NCI-H2081 treated with DMSO at 0.1 percent for 48 hours (cell line): ENCODE results near the gene ATG16L2.
"Not testable (repeated sequence)": the region's sequence is repeated elsewhere in the genome, so short reads cannot be mapped to it uniquely, and the experiment has no call there.

ENCODE experiments used
- DNase-seq: peaks from one replicate; lab custom pipeline; 2025; lab: John Stamatoyannopoulos, UW

Gene ATG16L2

DNA sequence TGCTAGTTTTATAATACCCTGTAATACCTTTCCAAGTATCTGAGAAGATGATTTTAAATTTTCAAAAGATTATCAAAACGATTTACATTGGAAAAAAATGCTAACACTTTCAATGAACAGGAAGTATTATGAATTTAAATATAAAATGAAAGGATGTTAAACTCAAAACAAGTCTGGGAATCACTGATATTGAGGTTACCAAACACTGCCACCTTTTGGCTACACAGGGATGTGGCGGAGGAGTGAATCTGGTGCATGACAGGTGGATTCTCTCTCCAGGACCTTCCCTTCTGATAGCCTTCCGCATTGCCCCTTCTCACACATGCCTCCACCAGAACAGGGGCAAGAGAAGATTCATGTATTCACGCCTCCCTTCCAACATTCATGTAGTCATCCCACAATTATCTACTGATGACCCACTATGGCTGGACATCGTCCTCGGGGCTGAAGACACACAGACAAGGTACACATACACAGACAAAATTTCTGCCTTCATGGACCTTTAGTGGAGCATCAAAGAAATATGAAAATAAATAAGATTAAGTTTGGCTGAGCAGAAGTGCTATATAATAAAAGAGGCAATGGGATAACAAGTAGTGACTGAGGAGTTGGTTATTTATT is 34.7 kb downstream of the ATG16L2 start:
- DNase-seq: no peak

DNA sequence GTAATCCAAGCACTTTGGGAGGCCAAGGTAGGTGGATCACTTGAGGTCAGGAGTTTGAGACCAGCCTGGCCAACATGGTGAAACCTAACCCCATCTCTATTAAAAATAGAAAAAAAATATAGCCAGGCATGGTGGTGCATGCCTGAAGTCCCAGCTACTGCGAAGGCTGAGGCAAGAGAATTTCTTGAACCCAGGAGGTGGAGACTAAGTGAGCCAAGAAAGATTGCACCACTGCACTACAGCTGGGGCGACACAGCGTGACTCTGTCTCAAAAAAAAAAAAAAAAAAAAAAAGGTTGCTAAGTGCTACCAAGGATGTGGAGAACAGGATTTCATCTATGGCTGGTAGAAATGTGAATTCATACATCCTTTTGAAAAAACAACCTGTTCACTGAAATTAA is 36.6 kb downstream of the ATG16L2 start:
- DNase-seq: no peak

DNA sequence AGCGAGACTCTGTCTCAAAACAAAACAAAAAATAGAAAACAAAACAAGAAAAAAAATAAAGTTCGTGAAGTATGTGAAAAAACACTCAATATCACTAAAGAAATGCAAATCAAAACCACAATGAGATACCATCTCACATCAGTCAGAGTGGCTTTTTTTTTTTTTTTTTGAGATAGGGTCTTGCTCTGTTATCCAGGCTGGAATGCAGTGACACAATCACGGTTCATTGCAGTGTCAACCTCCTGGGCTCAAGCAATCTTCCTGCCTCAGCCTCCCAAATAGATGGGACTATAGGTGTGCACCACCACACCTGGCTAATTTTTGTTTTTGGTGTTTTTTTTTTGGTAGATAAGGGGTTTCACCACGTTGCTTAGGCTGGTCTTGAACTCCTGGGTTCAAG is 37.5 kb downstream of the ATG16L2 start:
- no peak for DNase-seq

DNA sequence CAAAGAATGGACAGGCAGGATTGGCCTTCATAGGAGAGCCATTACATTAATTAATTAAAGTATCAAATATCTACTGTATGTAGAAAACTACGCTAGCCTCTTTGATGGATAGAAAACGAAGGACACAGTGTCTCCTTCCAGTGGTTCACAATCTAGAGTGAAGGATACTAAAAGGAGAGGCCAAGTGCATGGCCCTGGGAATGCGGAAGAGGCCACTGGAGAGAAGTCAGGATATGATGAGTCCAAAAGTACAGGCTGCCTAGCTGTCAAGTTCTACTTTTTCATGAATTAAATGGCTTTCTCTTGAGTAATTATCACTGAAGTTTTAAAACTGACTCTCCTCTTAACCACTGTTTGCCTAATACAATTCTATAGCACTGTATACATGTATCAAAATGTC is 41.9 kb downstream of the ATG16L2 start:
- no peak for DNase-seq

DNA sequence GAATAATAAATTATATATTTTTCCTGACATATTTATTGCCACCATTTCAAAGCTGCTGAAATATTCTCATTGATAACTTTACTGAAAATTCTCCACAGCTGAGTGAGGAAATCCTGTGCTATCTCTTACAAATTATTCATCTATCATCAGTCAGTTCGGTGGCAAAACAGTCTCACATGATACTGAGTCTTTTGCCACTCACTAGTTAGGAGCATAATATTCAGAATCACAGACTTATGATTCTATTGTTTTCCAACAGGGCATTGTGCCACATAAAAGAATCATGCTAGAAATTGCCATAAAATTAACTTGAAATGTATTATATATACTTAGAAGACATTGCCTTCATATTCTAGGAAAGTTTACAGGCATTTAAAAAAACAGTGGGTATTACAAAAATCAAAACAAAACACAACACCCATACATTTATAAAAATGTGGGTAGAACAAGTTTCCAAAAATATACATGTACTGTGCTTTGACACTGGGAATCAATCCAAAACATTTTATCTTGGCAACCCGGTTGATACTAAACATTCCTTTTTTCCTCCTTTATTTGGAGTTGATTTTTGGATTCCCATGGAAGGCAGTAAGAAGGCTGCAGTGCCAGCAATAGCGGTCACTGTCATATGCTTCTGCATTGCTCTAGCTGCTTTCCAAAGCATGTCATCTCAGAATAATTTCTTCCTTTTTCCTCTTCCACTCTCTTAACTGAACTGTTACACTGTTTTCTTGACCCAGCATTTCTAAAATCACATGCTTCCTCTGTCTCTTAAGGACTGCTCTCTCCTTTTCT is 42.5 kb downstream of the ATG16L2 start:
- no peak for DNase-seq

DNA sequence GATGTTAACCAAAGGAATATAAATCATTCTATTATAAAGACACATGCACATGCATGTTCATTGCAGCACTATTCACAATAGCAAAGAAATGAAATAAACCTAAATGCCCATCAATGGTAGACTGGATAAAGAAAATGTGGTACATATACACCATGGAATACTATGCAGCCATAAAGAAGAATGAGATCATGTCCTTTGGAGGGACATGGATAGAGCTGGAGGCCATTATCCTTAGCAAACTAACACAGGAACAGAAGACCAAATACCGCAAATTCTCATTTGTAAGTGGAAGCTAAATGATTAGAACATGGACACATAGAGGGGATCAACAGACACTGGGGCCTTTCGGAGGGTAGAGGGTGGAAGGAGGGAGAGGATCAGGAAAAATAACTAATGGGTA is 44.1 kb downstream of the ATG16L2 start:
- not testable (repeated sequence) for DNase-seq

DNA sequence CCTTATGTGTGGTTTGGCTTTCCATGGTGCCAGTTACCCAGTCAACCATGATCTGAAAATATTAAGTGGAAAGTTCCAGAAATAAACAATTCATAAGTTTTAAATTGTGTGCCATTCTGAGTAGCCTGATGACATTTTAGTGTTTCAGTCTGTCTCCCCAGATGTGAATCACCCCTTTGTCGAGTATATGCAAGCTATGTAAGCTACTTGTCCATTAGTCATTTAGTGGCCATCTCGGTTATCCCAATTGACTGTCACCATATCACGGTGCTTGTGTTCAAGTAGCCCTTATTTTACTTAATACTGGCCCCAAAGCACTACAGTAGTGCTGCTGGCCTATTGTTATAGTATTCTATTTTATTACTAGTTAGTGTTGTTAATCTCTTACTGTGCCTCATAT is 44.9 kb downstream of the ATG16L2 start:
- no peak for DNase-seq

DNA sequence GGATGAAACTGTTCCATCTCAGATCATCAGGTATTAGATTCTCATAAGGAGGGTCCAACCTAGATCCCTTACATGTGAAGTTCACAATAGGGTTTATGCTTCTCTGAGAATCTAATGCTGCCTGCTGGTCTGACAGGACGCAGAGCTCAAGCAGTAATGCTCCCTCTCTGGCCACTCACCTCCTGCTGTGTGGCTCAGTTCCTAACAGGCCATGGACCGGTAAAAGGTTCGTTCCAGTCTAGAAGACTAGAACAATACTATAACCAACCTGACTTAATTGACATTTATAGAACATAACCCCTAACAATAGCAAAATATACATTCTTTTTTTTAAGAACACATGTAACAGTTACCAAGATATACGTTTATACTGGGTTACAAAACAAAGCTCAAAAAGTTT is 45.8 kb downstream of the ATG16L2 start:
- no peak for DNase-seq

DNA sequence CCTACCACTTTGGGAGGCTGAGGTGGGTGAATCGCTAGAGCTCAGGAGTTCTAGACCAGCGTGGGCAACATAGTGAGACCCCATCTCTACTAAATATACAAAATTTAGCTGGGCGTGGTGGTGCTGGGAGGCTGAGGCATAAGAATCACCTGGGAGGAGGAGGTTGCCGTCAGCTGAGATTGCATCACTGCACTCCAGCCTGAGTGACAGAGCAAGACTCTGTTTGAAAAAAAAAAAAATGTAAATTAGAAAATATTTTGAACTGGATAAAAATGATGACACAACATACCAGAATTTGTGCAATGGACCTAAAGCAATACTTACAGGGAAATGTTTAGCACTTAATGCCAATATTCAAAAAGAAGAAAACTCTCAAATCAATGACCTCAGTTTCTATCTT is 46.4 kb downstream of the ATG16L2 start:
- DNase-seq: no peak

DNA sequence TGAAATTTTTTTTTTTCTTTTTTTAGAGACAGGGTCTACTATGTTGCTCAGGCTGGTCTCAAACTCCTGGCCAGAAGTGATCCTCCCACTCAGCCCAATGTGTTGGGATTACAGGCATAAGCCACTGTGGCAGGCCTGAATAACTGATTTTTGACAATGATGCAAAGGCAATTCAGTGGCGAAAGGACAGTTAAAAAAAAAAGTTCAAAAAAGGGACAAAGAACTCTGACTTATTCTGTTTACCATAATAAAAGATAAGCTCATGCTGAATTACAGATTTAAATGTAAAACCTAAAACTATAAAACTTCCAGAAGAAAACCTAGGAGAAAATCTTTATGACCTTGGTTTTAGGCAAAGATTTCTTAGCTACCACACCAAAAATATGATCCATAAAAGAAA is 48.9 kb downstream of the ATG16L2 start:
- DNase-seq: no peak

DNA sequence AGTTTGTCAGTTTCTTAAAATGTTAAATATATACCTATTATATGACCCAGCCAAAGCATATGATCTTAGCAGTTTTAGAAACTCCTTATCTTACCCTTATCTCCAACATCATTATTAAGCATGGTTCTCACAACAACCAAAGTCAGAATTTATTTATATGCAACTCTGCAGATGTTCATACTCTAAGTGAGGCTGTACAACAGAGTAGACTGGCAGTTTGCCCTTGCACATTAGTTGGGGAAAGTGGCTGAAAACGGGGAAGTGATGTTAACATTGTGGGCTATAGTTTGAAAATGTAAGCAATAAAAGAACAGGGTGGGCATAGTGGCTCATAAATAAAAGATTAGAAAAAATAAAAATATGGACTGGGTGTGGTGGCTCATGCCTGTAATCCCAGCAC is 49.7 kb downstream of the ATG16L2 start:
- no peak for DNase-seq

DNA sequence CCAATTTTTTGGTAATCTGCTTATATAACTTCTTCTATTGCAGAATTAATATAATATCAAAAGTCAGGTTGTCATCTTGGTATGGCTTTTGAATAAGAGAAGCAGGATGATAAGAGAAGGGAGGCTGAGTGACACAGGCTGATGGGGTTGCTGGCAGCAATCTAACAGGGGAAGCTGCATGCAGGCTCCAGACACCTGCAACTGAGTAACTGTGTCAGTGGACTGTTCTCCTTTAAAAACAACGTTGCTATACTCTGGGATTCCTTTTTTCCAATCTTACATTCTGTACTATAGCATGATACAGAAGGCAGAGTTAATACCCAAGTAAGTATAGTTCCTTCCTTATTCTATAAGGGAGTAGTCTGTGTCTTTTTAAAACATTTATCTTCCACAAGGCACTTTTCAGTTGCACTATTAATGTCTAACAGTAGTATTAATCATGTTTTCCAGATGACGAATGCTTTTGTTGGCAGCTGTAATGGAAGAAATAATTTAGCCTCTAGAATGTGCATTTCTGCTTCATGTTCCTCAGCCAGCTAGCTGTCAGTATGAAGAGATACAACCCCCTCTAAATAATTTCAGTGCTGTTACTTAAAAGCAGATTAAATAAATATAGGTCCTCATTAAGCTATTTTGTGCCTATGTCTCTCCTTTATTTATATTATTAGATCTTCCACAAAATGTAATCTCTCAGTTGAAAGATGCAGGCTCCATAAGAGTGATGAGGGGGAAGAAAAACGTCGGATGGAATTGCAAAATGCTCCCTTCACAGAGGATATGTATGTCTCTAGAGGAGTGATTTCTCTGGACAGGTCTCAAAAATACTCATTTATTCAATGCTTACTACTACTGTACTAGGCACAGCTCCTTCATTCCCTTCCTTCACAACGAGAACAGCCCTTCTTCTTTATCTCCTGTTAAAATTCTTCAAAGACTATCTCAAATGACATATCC is 50.8 kb downstream of the ATG16L2 start:
- no peak for DNase-seq

DNA sequence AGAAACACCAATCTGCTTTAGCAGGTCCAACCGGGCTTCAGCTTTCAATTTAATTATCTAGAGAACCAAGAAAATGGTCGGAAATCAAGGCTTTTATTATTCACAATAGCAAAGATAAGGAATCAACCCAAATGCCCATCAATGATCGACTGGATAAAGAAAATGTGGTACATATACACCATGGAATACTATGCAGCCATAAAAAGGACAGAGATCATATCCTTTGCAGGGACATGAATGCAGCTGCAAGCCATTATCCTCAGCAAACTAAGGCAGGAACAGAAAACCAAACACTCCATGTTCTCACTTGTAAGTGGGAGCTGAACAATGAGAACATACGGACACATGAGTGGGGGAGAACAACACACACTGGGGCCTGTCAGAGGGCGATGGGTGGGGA is 53.8 kb downstream of the ATG16L2 start:
- DNase-seq: no peak

DNA sequence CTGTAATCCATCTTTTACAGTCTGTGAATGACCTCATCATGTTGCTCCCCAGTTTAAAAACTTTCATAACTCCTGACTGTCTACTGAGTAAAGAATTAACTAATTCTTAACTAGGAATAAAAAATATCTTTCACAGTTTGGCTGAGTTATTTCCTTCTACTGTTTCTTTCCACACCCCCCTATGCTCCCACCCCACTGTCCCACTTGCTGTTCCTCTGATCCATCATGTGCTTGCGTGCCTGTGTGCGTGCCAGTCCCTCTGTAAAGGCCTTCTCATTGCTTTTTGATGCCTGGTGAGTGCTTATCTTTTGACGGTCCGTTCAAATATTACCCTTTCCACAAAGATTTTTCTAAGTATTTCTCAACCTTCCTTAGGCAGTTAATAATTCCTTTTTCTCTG is 55.6 kb downstream of the ATG16L2 start:
- no peak for DNase-seq

DNA sequence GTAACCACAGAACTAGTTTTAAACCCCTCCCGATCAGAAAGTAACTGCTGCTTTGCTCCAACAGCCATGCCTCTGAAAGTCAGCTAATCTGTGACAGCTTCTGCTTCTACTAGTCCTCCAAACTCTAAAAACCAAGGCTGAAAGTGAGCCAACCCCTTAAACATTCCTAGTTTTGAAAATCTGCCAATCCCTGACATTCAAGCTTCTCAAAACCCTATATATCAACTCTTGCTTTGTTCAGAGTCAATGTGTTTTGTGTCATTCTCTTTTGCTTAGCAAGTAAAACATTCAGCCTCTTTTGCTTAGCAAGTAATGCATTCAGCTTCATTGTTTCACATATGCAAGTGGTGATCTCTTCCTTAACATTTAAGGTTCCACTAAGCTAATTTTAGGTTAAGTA is 56.9 kb downstream of the ATG16L2 start:
- DNase-seq: no peak

DNA sequence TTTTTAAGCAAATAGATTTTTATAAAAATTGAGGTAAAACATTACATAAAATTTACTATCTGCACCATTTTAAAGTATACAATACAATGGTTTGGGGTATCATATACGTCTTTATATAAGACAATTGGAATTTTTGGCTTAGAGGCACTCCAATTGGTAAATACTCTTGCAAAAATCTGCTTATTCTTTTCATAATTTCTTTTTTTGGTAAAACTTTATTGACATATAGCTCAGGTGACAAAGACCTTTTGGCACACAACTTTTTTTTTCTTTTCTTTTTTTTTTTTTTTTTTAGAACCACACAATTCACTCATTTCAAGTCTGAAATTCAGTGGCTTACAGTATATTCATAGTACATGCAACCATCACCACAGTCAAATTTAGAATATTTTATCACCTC is 57.8 kb downstream of the ATG16L2 start:
- DNase-seq: no peak

DNA sequence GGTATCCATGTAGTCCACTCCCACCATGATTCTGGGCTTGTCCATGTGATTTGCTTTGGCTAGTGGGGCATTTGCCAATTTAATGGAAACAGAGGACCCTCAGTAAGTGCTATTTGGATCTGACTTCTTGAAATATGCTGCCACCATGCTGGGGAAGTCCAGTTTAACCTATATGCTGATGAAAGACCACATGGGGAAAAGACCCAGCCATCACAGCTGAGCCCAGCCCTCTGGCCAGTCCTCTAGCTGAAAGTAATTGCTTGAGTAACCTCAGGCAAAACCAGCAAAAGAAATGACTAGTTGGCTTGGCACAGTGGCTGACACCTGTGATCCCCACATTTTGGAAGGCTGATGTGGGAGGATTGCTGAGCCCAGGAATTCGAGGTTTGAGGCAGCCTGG is 61.5 kb downstream of the ATG16L2 start:
- DNase-seq: no peak

DNA sequence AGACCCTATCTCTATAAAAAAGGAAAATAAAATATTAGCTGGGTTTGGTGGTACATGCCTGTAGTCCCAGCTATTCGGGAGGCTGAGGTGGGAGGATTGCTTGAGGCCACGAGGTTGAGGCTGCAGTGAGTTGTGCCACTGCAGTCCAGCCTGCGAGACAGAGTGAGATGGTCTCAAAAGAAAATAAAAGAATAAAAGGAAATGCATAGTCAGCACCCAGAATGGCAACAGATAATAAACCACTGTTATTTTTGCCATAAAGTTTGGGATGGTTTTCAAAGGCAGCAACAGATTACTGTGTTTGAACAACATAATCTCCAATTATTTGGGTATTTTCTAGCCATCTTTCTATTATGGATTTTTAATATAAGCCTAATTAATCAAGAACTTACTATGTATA is 61.9 kb downstream of the ATG16L2 start:
- DNase-seq: no peak
